Upper lobe of left lung (tissue), 6 donors: Measurements from ENCODE around the gene OR10A4. TPM values are rescaled to one million over a fixed set of nuclear protein-coding genes. Genes with fewer than 3 reads are reported as not detected.
"Not testable (repeated sequence)": the region's sequence is repeated elsewhere in the genome, so short reads cannot be mapped to it uniquely, and the experiment has no call there.

Experiments used
- ATAC-seq, 2 donors: fragments of 200-7000 bp; cut with Tn5 transposase; one replicate each; pipeline ENCODE4 v1.9.1; 2022; ENCODE audit warnings: mild to moderate bottlenecking in 2 of 2, moderate library complexity in 2 of 2; ENCODE audit not compliant: low FRiP score in 2 of 2
- DNase-seq, 2 donors: peaks; one replicate each; pipeline ENCODE4 v3.0.0-alpha.2; 2019 to 2020
- H3K27ac ChIP-seq, 4 donors: fragments of 200-600 bp; sonication (generic); one replicate each; pipeline ENCODE4 v1.5.1; 2016 to 2019
- H3K27me3 ChIP-seq, 4 donors: fragments of 200-600 bp; sonication (generic); one replicate each; pipeline ENCODE4 v1.5.1; 2017 to 2019
- H3K36me3 ChIP-seq, 4 donors: fragments of 200-600 bp; sonication (generic); one replicate each; pipeline ENCODE4 v1.5.1; 2016 to 2019
- H3K4me1 ChIP-seq, 4 donors: fragments of 200-600 bp; sonication (generic); one replicate each; pipeline ENCODE4 v1.5.1; 2018 to 2019
- H3K4me3 ChIP-seq, 4 donors: fragments of 200-600 bp; sonication (generic); one replicate each; pipeline ENCODE4 v1.5.1; 2017 to 2019; ENCODE audit warnings: mild to moderate bottlenecking in 2 of 4, moderate library complexity in 1 of 4
- H3K9me3 ChIP-seq, 4 donors: fragments of 200-600 bp; sonication (generic); one replicate each; pipeline ENCODE4 v1.5.1; 2018 to 2019
- CTCF ChIP-seq, 6 experiments: fragments of 450-650 bp in 4 of 6; fragments of 200-600 bp in 2 of 6; sonication (generic) in 2 of 6; IDR thresholded peaks; one replicate each; pipeline ENCODE4 v1.5.1; 2016 to 2019; ENCODE audit warnings: antibody characterized with exemption in 6 of 6
- EP300 ChIP-seq, 4 donors: sonication (generic); formaldehyde crosslinking; IDR thresholded peaks; one replicate each; pipeline ENCODE4 v1.5.1; 2017; ENCODE audit warnings: antibody characterized with exemption in 4 of 4, control low read depth in 2 of 4
- POLR2A ChIP-seq, 4 donors: fragments of 450-650 bp; IDR thresholded peaks; one replicate each; pipeline ENCODE4 v1.5.1; 2016 to 2017; ENCODE audit warnings: antibody characterized with exemption in 4 of 4, mild to moderate bottlenecking in 2 of 4
- POLR2AphosphoS5 ChIP-seq, 2 donors: sonication (generic); formaldehyde crosslinking; IDR thresholded peaks; one replicate each; pipeline ENCODE4 v1.5.1; 2017; ENCODE audit warnings: antibody characterized with exemption in 2 of 2
- WGBS, 2 donors: methylation state at CpG; one replicate each; pipeline ENCODE4 v1.1.5; 2017 to 2018; 5-methylcytosine and 5-hydroxymethylcytosine counted together
- total RNA-seq, 6 donors: library from RNA; depleted of rRNA in 4 of 6; stranded (reverse); fragments of >200 nt in 4 of 6; gene quantifications; one replicate each; pipeline versions ENCODE4 v1.1.0 to v1.2.1, GENCODE V29; 2016 to 2021
- donor health status: DM: no; HTN: no; CAD: no; lungs with moderate emphysema.
- donor health status: DM: no; HTN: yes; CAD: no; lungs with severe emphysema.

The OR10A4 gene
- total RNA-seq, 6 donors from 2014 or later: not detected

GRCh38 chr11:6875761-6876160 is 664 bp upstream of the OR10A4 start:
- Histone ChIP-seq H3K36me3 (no peaks in the 10 kb centered on the region), H3K4me3 (no peak overlapping the region), H3K27ac (no peak overlapping the region), H3K27me3 (no peaks in the 10 kb centered on the region), H3K4me1 (no peaks in the 10 kb centered on the region), H3K9me3 (no peaks in the 10 kb centered on the region)
- no peak for TF ChIP-seq POLR2AphosphoS5 (IDR thresholded peaks at IDR 0.05)
- TF ChIP-seq EP300 (IDR thresholded peaks at IDR 0.05): no peak
- no peak for TF ChIP-seq POLR2A (IDR thresholded peaks at IDR 0.05)
- no peak for TF ChIP-seq CTCF (IDR thresholded peaks at IDR 0.05)
- WGBS, 2 donors: 86% methylated on average over 2 of the region's 2 CpGs
- DNase-seq: no peak
- ATAC-seq: no peak

GRCh38 chr11:6876914-6877313 is 489 bp downstream of the OR10A4 start:
- DNase-seq (no peak), ATAC-seq (no peak)
- no peaks in the 10 kb centered on the region for H3K4me1 ChIP-seq
- H3K4me3 ChIP-seq: no peak overlapping the region
- 84 to 92% methylated on average over 3 of the region's 3 CpGs for WGBS, 2 donors
- TF ChIP-seq EP300 (IDR thresholded peaks at IDR 0.05): no peak
- no peak for TF ChIP-seq POLR2A (IDR thresholded peaks at IDR 0.05)
- no peak for TF ChIP-seq POLR2AphosphoS5 (IDR thresholded peaks at IDR 0.05)
- TF ChIP-seq CTCF (IDR thresholded peaks at IDR 0.05): no peak
- no peaks in the 10 kb centered on the region for H3K9me3 ChIP-seq
- H3K36me3 ChIP-seq: no peaks in the 10 kb centered on the region
- H3K27ac ChIP-seq: no peak overlapping the region
- no peaks in the 10 kb centered on the region for H3K27me3 ChIP-seq

GRCh38 chr11:6882751-6883150 is 6.3 kb downstream of the OR10A4 start:
- Histone ChIP-seq H3K4me1 (no peaks in the 10 kb centered on the region), H3K27me3 (no peaks in the 10 kb centered on the region), H3K9me3 (peaks cover 0 to 2% (median 0%) of the 10 kb centered on the region in 4 donors), H3K4me3 (no peak overlapping the region), H3K36me3 (no peaks in the 10 kb centered on the region), H3K27ac (no peak overlapping the region)
- no peak for TF ChIP-seq EP300 (IDR thresholded peaks at IDR 0.05)
- no peak for TF ChIP-seq POLR2A (IDR thresholded peaks at IDR 0.05)
- no peak for TF ChIP-seq CTCF (IDR thresholded peaks at IDR 0.05)
- TF ChIP-seq POLR2AphosphoS5 (IDR thresholded peaks at IDR 0.05): no peak
- DNase-seq (no peak), ATAC-seq (no peak)

- 92 to 95% methylated on average over 5 of the region's 5 CpGs for WGBS, 2 donors
- H3K27me3 ChIP-seq, ATAC-seq, H3K9me3 ChIP-seq, H3K4me3 ChIP-seq, H3K36me3 ChIP-seq, H3K4me1 ChIP-seq, DNase-seq, H3K27ac ChIP-seq: not testable (repeated sequence)
Observed at GRCh38 chr11:6887711-6888110, 11.3 kb downstream of the OR10A4 start.

- no peak for TF ChIP-seq CTCF (IDR thresholded peaks at IDR 0.05)
- TF ChIP-seq POLR2AphosphoS5 (IDR thresholded peaks at IDR 0.05): no peak
- no peak for TF ChIP-seq EP300 (IDR thresholded peaks at IDR 0.05)
- TF ChIP-seq POLR2A (IDR thresholded peaks at IDR 0.05): no peak
- WGBS, 2 donors: 86 to 92% methylated on average over 4 of the region's 4 CpGs
- no peaks in the 10 kb centered on the region for H3K4me1 ChIP-seq
- H3K36me3 ChIP-seq: no peaks in the 10 kb centered on the region
- no peaks in the 10 kb centered on the region for H3K27me3 ChIP-seq
- DNase-seq (no peak), ATAC-seq (no peak)
- H3K4me3 ChIP-seq: no peak overlapping the region
- peaks cover 0 to 4% (median 0%) of the 10 kb centered on the region in 4 donors for H3K9me3 ChIP-seq
- no peak overlapping the region for H3K27ac ChIP-seq
Observed at GRCh38 chr11:6888830-6889229, 12.4 kb downstream of the OR10A4 start.
